Stimulated activated naive CD4-positive, alpha-beta T cell (primary cell): Measurements from ENCODE around the gene ASTL.
A peak's percentile ranks its signal among the peaks of the same experiment; 100 is the strongest.
"Not testable (repeated sequence)": the region's sequence is repeated elsewhere in the genome, so short reads cannot be mapped to it uniquely, and the experiment has no call there.

Experiments
- DNase-seq, 6 experiments: peaks; one replicate each; lab custom pipeline; 2025; lab: John Stamatoyannopoulos, UW

ASTL gene

DNA sequence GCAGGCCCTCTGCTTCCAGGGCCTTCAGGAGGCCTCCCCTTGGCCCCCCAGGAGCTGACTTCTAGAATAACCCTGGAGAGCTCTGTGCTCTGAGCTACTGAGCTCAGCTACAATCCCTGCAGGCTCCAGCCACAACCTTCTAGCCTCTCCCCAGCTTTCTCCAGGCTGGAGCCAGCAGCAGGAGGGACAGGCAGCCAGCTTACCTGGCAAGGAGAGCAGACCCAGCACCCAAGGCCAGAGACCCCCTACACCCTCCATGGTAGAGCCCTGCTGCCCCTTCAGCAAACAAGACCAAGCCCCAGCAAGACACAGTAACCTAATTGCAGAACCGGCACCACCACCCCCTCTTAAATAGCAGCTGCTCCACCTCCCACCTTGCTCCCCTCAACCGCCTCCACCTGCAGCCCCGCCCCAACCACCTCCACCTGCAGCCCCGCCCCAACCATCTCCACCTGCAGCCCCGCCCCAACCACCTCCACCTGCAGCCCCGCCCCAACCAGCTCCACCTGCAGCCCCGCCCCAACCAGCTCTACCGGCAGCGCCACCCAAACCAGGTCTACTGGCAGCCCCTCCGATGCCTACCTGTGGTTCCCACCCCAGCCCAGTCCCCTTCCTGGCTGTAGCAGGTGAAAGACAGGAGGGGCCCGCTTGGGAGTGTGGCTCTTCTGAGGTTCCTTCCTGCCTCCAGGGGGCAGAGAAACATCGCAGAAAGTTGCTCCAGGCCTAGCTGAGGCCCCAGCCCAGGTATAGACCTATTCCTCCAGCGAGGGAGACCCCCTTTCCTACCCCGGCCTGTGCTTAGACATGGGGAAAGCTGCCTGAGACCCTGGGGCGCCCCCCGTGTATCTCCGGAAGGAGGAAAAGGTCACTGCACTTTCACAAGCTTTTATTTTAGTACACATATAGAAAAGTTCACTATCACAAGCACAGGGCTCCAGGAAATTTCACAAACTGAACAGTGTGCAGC is at the start of gene ASTL:
Gene ASTL, minus strand, starts transcription at position 324 of the 967 bp plus-strand sequence. Its CDS starts 66 bp downstream, at position 258.
- DNase-seq = peak; percentile 41 to 75 (median 57)

- no peak for DNase-seq
These were observed 48.3 kb upstream of the ASTL start for GRCh38 chr2:96186562-96186961.

DNA sequence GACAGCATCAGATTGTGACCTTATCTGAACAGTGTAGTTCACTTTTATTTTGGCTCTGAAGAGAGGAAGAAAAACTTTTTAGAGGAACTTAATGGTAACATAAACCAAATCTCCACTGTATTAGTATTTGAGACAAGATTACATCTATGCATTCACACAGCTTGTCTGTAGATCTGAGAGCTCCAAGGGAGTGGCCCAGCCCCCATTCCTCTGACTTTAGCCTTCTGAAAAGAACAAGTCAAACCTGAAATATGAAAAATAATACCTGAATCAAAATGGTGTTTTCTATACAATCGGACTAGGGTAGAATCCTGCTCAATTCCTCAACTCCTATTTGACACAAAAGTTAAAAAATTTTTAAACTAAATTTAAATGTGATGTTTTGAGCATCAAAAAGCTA is 47.2 kb upstream of the ASTL start:
- DNase-seq = no peak

DNA sequence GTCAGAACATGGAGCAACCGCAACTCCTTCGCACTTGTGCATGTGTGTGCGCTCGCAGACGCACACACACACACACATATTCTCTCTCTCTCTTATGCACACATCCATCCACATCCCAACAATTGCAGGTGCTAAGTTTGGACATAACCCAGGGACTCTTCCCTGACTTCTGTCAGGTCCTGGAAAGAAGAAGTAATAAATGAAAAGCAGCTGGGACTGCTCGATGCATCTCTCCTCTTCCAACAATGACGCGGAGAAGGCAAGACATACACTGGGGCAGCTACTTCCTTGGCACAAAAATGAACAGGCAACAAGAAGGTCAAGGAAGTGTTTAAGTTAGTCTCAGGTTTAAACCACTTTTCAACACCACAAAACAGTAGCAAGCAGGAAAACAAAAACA is 46.7 kb upstream of the ASTL start:
- no peak for DNase-seq

- DNase-seq = no peak
These were observed 45.9 kb upstream of the ASTL start for GRCh38 chr2:96184188-96184587.

GRCh38 chr2:96181529-96181928 is 43.2 kb upstream of the ASTL start:
- DNase-seq = no peak

DNA sequence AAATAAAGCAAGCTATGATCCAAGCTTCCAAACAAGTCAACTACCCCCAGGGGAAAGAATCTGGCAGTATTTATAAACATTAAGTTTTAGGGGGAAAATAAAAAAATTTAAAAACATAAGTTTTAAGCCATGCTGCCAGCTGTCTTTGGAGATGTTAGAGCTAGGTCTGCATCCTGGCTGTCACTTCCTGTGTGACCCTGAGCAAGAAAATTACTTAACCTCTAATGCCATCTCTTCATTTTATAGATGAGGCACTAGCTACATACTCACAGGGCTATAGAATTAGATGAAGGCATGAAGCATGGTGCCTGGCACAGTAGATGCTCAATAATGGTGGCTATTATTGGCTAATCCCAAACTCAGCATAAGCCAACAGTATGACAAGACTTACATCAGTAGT is 42.2 kb upstream of the ASTL start:
- DNase-seq = no peak

GRCh38 chr2:96180002-96180401 is 41.7 kb upstream of the ASTL start:
- no peak for DNase-seq

DNA sequence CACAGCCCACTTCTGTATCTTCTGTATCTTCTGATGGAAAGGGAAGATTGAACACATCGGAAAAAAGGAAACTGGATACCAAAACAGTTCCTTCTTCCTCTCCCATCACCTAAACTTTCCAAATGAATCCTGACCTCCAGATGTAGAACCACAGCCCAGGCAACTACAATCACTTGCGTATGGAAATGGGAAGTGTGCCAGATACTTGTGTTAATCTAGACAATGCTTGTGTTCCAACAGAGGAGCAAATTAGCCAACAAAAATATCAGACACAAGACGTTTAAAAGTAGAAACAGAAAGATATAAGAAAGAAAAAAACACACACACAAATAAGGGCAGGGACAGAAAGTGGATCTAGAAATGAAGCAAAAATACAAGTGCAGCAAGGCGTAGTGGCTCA is 38.4 kb upstream of the ASTL start:
- DNase-seq = no peak

- DNase-seq = no peak
These were observed 37.6 kb upstream of the ASTL start for GRCh38 chr2:96175951-96176350.

DNA sequence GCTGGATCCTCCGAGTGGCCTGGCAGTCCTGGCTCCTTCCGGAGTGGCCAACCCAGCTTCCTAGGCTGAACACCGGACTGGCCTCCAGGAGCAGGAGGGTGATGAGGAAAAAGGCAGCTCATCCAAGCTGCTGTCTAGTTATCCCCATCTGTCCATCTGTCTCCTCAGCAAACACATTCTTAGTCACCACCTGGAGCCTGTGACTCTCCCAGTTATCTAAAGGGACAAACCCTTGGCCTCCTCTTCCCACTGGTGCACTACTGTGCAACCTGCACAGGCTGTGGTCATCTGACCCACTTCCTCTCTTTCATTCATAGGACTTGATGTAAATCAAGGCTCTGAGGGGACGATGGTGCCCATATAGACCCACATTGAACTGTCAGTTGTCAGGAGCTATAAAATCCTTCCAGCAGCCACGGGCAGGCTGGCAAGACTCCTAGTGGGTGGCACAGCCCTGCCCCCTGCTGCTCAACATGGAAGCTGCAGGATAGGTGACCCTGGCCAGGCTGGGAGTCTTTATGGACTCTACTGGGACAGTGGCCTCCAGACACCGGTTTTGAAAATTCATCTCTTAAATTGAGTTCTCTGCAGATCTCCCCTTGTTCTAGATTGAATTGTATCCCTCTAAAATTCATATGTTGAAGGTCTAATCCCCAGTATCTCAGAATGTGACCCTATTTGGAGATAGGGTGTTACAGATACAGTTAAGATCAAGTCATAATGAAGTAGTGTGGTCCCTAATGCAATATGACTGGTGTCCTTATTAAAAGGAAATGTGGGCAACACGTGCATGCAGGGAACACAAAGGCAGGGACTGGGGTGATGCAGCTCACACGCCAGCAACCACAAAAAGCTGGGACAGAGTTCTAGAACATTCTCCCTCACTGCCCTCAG is 36.2 kb upstream of the ASTL start:
- peak; percentile 52 to 87 (median 76) for DNase-seq

DNA sequence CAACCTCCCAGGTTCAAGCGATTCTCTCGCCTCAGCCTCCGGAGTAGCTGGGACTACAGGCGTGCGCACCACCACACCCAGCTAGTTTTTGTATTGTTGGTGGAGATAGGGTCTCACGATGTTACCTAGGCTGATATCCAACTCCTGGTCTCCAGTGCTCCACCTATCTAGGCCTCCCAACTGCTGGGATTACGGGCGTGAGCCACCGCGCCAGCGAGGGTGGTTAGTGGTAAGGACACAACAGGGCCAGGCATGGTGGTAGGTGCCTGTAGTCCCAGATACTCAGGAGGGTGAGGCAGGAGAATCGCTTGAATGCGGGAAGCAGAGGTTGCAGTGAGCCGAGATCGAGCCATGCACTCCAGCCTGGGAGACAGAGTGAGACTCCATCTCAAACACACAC is 33.5 kb upstream of the ASTL start:
- DNase-seq = no peak

- no peak for DNase-seq
These were observed 32.3 kb upstream of the ASTL start for GRCh38 chr2:96170626-96171025.

GRCh38 chr2:96169868-96170507 is 31.7 kb upstream of the ASTL start:
- DNase-seq = no peak

GRCh38 chr2:96167407-96168013 is 29.2 kb upstream of the ASTL start:
- DNase-seq = no peak

- peak in 5 of 6 experiments; percentile 17 to 47 (median 40) for DNase-seq
These were observed 26.3 kb upstream of the ASTL start for GRCh38 chr2:96164459-96165184.

- DNase-seq = peak in 5 of 6 experiments; percentile 38 to 72 (median 53)
These were observed 25.6 kb upstream of the ASTL start for GRCh38 chr2:96163768-96164429.

- DNase-seq = no peak
These were observed 25.1 kb upstream of the ASTL start for GRCh38 chr2:96163415-96163767.

GRCh38 chr2:96161898-96162297 is 23.6 kb upstream of the ASTL start:
- no peak for DNase-seq

- not testable (repeated sequence) for DNase-seq
These were observed 22.1 kb upstream of the ASTL start for GRCh38 chr2:96160366-96160765.
